H1 (cell line): ENCODE measurements around the gene HSPA1B. TPM values are rescaled to one million over a fixed set of nuclear protein-coding genes. Genes with fewer than 3 reads are reported as not detected.
A peak's percentile ranks its signal among the peaks of the same experiment; 100 is the strongest.

ENCODE experiments used
- CTCF ChIA-PET: fragments of 300-600 bp; sonication (Branson Sonifier 250); formaldehyde crosslinking; loops from one replicate; lab custom pipeline; 2021; ENCODE audit not compliant: partially characterized antibody; lab: Charles Lee
- POLR2A ChIA-PET: fragments of 300-600 bp; sonication (Branson Sonifier 250); formaldehyde crosslinking; loops from one replicate; lab custom pipeline; 2021; ENCODE audit warnings: inconsistent platforms; ENCODE audit not compliant: partially characterized antibody; lab: Charles Lee
- DNase-seq, 2 experiments: peaks; one replicate each; pipeline versions ENCODE4 v3.0.0 to v3.0.0-alpha.2; 2010 to 2022; ENCODE audit warnings: low spot score in 2 of 2, low read depth in 1 of 2, mixed read lengths in 1 of 2
- FAIRE-seq: peaks from 2 replicates; lab custom pipeline; 2011; peaks lifted over from hg19 to GRCh38; lab: Jason Lieb, UNC
- H2AFZ ChIP-seq: 2 replicates; pipeline ENCODE4 v1.8.1; 2012; ENCODE audit warnings: low read length, inconsistent platforms
- H2AK5ac ChIP-seq: 2 replicates; pipeline ENCODE4 v1.6.1; 2013; ENCODE audit warnings: low read depth, low read length
- H2BK120ac ChIP-seq: replicated peaks from 2 replicates; pipeline ENCODE3; 2013; ENCODE audit warnings: low read depth, low read length, inconsistent platforms
- H2BK12ac ChIP-seq: 2 replicates; pipeline ENCODE4 v1.6.1; 2013; ENCODE audit warnings: low read depth, low read length
- H2BK15ac ChIP-seq: 2 replicates; pipeline ENCODE4 v1.6.1; 2013; ENCODE audit warnings: low read length
- H2BK20ac ChIP-seq: 2 replicates; pipeline ENCODE4 v1.6.1; 2013; ENCODE audit warnings: low read length
- H2BK5ac ChIP-seq: 2 replicates; pipeline ENCODE4 v1.6.1; 2013; ENCODE audit warnings: low read depth, low read length
- H3K14ac ChIP-seq: 2 replicates; pipeline ENCODE4 v1.6.1; 2013; ENCODE audit warnings: inconsistent platforms; ENCODE audit not compliant: insufficient read length
- H3K18ac ChIP-seq: 2 replicates; pipeline ENCODE4 v1.6.1; 2013; ENCODE audit warnings: low read length; ENCODE audit errors: extremely low read depth
- H3K23ac ChIP-seq: 2 replicates; pipeline ENCODE4 v1.6.1; 2013; ENCODE audit warnings: inconsistent platforms; ENCODE audit not compliant: insufficient read length
- H3K23me2 ChIP-seq: 2 replicates; pipeline ENCODE4 v1.6.1; 2013; ENCODE audit warnings: low read depth, low read length
- H3K27ac ChIP-seq: 2 replicates; pipeline ENCODE4 v1.6.1; 2011; ENCODE audit warnings: low read depth, low read length, inconsistent platforms
- H3K27me3 ChIP-seq, 4 experiments: replicated peaks in 1 of 4; 1 replicate in 1 of 4; 2 replicates in 3 of 4; pipeline versions ENCODE4 v1.6.1 to v1.8.1; 2011 to 2013; ENCODE audit warnings: low read length in 3 of 4, mild to moderate bottlenecking in 3 of 4, inconsistent platforms in 2 of 4, mixed read lengths in 2 of 4, moderate library complexity in 1 of 4; ENCODE audit not compliant: control insufficient read depth in 3 of 4, insufficient read depth in 3 of 4; ENCODE audit errors: extremely low read depth in 1 of 4
- H3K36me3 ChIP-seq, 4 experiments: 2 replicates each; pipeline versions ENCODE4 v1.6.1 to v1.8.1; 2011 to 2013; ENCODE audit warnings: mild to moderate bottlenecking in 4 of 4, low read length in 3 of 4, moderate library complexity in 2 of 4, control low read depth in 1 of 4, inconsistent platforms in 1 of 4; ENCODE audit not compliant: insufficient read depth in 4 of 4, control insufficient read depth in 2 of 4
- H3K4ac ChIP-seq: replicated peaks from 2 replicates; pipeline ENCODE3; 2013; ENCODE audit warnings: low read length, low read depth, mixed read lengths, inconsistent platforms; ENCODE audit not compliant: insufficient read length
- H3K4me1 ChIP-seq, 4 experiments: replicated peaks in 1 of 4; 1 replicate in 1 of 4; 2 replicates in 3 of 4; pipeline versions ENCODE4 v1.6.1 to v1.8.1; 2011 to 2013; ENCODE audit warnings: low read length in 3 of 4, inconsistent platforms in 2 of 4, mixed read lengths in 1 of 4; ENCODE audit not compliant: insufficient read depth in 4 of 4, control insufficient read depth in 3 of 4
- H3K4me2 ChIP-seq, 2 experiments: 2 replicates each; pipeline versions ENCODE4 v1.6.1 to v1.8.1; 2011 to 2013; ENCODE audit warnings: low read depth in 2 of 2, low read length in 2 of 2, control low read depth in 1 of 2, inconsistent platforms in 1 of 2, mild to moderate bottlenecking in 1 of 2; ENCODE audit not compliant: insufficient read depth in 1 of 2
- H3K4me3 ChIP-seq, 4 experiments: fragments of 200-600, 300-600 bp in 1 of 4; sonication (generic), shearing (Covaris generic), sonication (Bioruptor Twin) in 1 of 4; 2 replicates each; pipeline versions ENCODE4 v1.5.1 to v1.8.1; 2011 to 2016; ENCODE audit warnings: low read length in 4 of 4, low read depth in 3 of 4, control low read depth in 2 of 4, inconsistent platforms in 2 of 4, mild to moderate bottlenecking in 2 of 4, mixed read lengths in 1 of 4, moderate library complexity in 1 of 4; ENCODE audit not compliant: insufficient read depth in 2 of 4; ENCODE audit errors: extremely low read depth in 1 of 4
- H3K56ac ChIP-seq: replicated peaks from 2 replicates; pipeline ENCODE3; 2013; ENCODE audit warnings: low read depth, mild to moderate bottlenecking, mixed read lengths, low read length, inconsistent platforms; ENCODE audit not compliant: insufficient read length
- H3K79me1 ChIP-seq: 2 replicates; pipeline ENCODE4 v1.6.1; 2013; ENCODE audit warnings: low read depth, low read length, control low read depth
- H3K79me2 ChIP-seq, 2 experiments: 2 replicates each; pipeline versions ENCODE4 v1.6.1 to v1.8.1; 2012 to 2013; ENCODE audit warnings: low read length in 2 of 2, mild to moderate bottlenecking in 2 of 2, inconsistent platforms in 1 of 2; ENCODE audit not compliant: insufficient read depth in 2 of 2, control insufficient read depth in 1 of 2
- H3K9ac ChIP-seq, 4 experiments: replicated peaks in 1 of 4; 1 replicate in 1 of 4; 2 replicates in 3 of 4; pipeline versions ENCODE4 v1.6.1 to v1.8.1; 2011 to 2013; ENCODE audit warnings: low read depth in 3 of 4, low read length in 3 of 4, control low read depth in 2 of 4, mild to moderate bottlenecking in 2 of 4, moderate library complexity in 2 of 4, inconsistent platforms in 1 of 4; ENCODE audit errors: extremely low read depth in 1 of 4
- H3K9me3 ChIP-seq, 2 experiments: 2 replicates each; pipeline versions ENCODE4 v1.6.1 to v1.8.1; 2012 to 2013; ENCODE audit warnings: mild to moderate bottlenecking in 2 of 2, moderate library complexity in 2 of 2, control low read depth in 1 of 2, inconsistent platforms in 1 of 2, low read depth in 1 of 2, low read length in 1 of 2, mixed read lengths in 1 of 2; ENCODE audit not compliant: insufficient read depth in 2 of 2
- H4K20me1 ChIP-seq, 2 experiments: replicated peaks in 1 of 2; 2 replicates each; pipeline versions ENCODE3 to v1.8.1; 2011 to 2013; ENCODE audit warnings: inconsistent platforms in 2 of 2, low read length in 2 of 2, mild to moderate bottlenecking in 1 of 2; ENCODE audit not compliant: insufficient read depth in 2 of 2, control insufficient read depth in 1 of 2
- H4K5ac ChIP-seq: 2 replicates; pipeline ENCODE4 v1.6.1; 2013; ENCODE audit warnings: low read length, low read depth, mixed read lengths, inconsistent platforms; ENCODE audit not compliant: insufficient read length
- H4K8ac ChIP-seq: 2 replicates; pipeline ENCODE4 v1.8.0; 2013; ENCODE audit warnings: mild to moderate bottlenecking, moderate library complexity, low read length, inconsistent platforms; ENCODE audit not compliant: insufficient read depth; ENCODE audit errors: extremely low read depth
- H4K91ac ChIP-seq: replicated peaks from 2 replicates; pipeline ENCODE3; 2013; ENCODE audit warnings: low read length, mixed read lengths, inconsistent platforms; ENCODE audit not compliant: insufficient read length
- CTBP2 ChIP-seq: IDR thresholded peaks from 2 replicates; pipeline ENCODE4 v1.7.0; 2011; ENCODE audit warnings: borderline replicate concordance, mild to moderate bottlenecking, moderate library complexity, mixed read lengths, low read length; ENCODE audit not compliant: insufficient read depth, insufficient read length
- EP300 ChIP-seq, 2 experiments: IDR thresholded peaks; 1 replicate in 1 of 2; 2 replicates in 1 of 2; pipeline ENCODE4 v1.6.1; 2011 to 2012; ENCODE audit warnings: low read depth in 2 of 2, low read length in 2 of 2, mild to moderate bottlenecking in 2 of 2, borderline replicate concordance in 1 of 2, inconsistent platforms in 1 of 2, moderate library complexity in 1 of 2
- EZH2 ChIP-seq: fragments of 200-600 bp; sonication (generic); IDR thresholded peaks from 2 replicates; pipeline ENCODE4 v1.7.1; 2012; ENCODE audit warnings: low read depth, mild to moderate bottlenecking, moderate library complexity, low read length, inconsistent platforms; ENCODE audit not compliant: severe bottlenecking
- GABPA ChIP-seq: IDR thresholded peaks from 2 replicates; pipeline ENCODE4 v1.6.1; 2011; ENCODE audit warnings: mild to moderate bottlenecking, low read length, moderate library complexity, borderline replicate concordance; ENCODE audit not compliant: insufficient read depth
- KDM4A ChIP-seq: IDR thresholded peaks from one replicate; pipeline ENCODE4 v1.7.1; 2012; ENCODE audit warnings: low read depth, mild to moderate bottlenecking, moderate library complexity, low read length, inconsistent platforms; ENCODE audit not compliant: severe bottlenecking
- WGBS, 2 experiments: shearing (Covaris generic) in 1 of 2; methylation state at CpG; one replicate each; pipeline versions ENCODE4 v1.1.6 to v1.1.7; 2013 to 2015; ENCODE audit warnings: low lambda C conversion rate in 2 of 2, mixed read lengths in 2 of 2, inconsistent platforms in 1 of 2, low coverage in 1 of 2, missing lambda C conversion rate in 1 of 2; ENCODE audit not compliant: insufficient replicate concordance in 2 of 2, insufficient coverage in 1 of 2, insufficient read length in 1 of 2; ENCODE audit errors: extremely low coverage in 1 of 2, missing lambda C conversion rate in 1 of 2; 5-methylcytosine and 5-hydroxymethylcytosine counted together
- polyA plus RNA-seq, 7 experiments: library from polyadenylated mRNA; depleted of rRNA in 3 of 7; stranded (reverse) in 5 of 7; unstranded in 2 of 7; fragments of >200 nt in 5 of 7; fragments of 200-250 nt in 2 of 7; gene quantifications; 1 replicate in 5 of 7; 2 replicates in 1 of 7; 4 replicates in 1 of 7; pipeline versions ENCODE4 v1.2.1 to v1.2.3, GENCODE V29; 2011 to 2013; ENCODE audit warnings: missing spikeins in 2 of 7, mixed read lengths in 2 of 7
- total RNA-seq: library from RNA; stranded (reverse); fragmentation: NEBNext Ultra II Directional; extraction: Animal tissue kit (Norgen Biotek cat#: 25700); gene quantifications from 2 replicates; pipeline ENCODE4 v1.2.1, GENCODE V29; 2021
- TF ChIP-seq, protein P1 (sequence below): IDR thresholded peaks from 2 replicates; pipeline ENCODE4 v1.6.1; 2011; ENCODE audit warnings: low read depth, mild to moderate bottlenecking, low read length; ENCODE audit not compliant: insufficient read depth
- TF ChIP-seq, protein P2 (sequence below), 3 experiments: IDR thresholded peaks; 1 replicate in 2 of 3; 2 replicates in 1 of 3; pipeline versions ENCODE4 v1.5.1 to v1.6.1; 2011; ENCODE audit warnings: low read length in 3 of 3, mild to moderate bottlenecking in 3 of 3, inconsistent platforms in 2 of 3, low read depth in 1 of 3, moderate library complexity in 1 of 3; ENCODE audit not compliant: insufficient read depth in 1 of 3; ENCODE audit errors: control extremely low read depth in 1 of 3

HSPA1B gene
- total and polyA plus RNA-seq, 2 of the 8 experiments (the other 6 are each of a cell fraction or from before 2014, with no cell fraction given), result 36.6 to 76.6 TPM

DNA sequence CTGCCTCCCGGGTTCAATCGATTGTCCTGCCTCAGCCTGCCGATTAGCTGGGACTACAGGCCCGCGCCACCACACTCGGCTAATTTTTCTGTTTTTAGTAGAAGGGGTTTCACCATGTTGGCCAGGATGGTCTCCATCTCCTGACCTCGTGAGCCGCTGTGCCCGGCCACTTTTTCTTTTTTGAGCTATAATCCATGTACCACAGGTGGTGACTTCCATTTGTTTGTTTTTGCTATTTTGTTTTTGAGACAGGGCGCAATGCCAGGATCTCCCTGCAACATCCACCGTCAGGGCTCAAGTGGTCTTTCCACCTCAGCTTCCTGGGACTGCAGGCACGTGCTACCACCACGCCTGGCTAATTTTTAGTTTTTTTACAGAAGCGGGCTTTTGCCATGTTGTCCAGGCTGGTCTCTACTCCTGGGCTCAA is 8.5 kb downstream of the HSPA1B start:
- Histone ChIP-seq H2BK12ac (no peak overlapping the region), H2AK5ac (no peak overlapping the region), H4K20me1 (peaks cover 18 to 22% of the 10 kb centered on the region in 2 experiments), H3K9me3 (no peaks in the 10 kb centered on the region), H3K4me3 (peak overlapping the region; percentile 70 to 99 (median 92)), H3K23ac (no peak overlapping the region), H3K79me1 (peaks cover 3% of the 10 kb centered on the region; the same call in 1 of the 2 replicates), H4K5ac (no peak overlapping the region), H2BK20ac (no peak overlapping the region), H3K9ac (peak overlapping the region; percentile 58 to 96 (median 84)), H4K8ac (no peak overlapping the region), H3K79me2 (peaks cover 17 to 44% of the 10 kb centered on the region in 2 experiments), H3K36me3 (peaks cover 34 to 57% (median 46%) of the 10 kb centered on the region in 4 experiments), H2BK120ac (no peak overlapping the region), H3K27ac (peak overlapping the region; percentile 2; the same call in 1 of the 2 replicates), H3K4me2 (peak overlapping the region; percentile 84 to 99), H3K18ac (peak overlapping the region; percentile 4), H3K23me2 (peaks cover 15% of the 10 kb centered on the region), H3K4ac (peak overlapping the region; percentile 12), H2BK5ac (peak overlapping the region; percentile 32; the same call in 1 of the 2 replicates), H4K91ac (no peak overlapping the region), H3K56ac (peak overlapping the region; percentile 79), H2BK15ac (no peak overlapping the region), H3K14ac (no peak overlapping the region), H3K4me1 (peaks cover 2 to 9% (median 6%) of the 10 kb centered on the region in 4 experiments; a peak in 5 of 7 replicates), H2AFZ (no peak overlapping the region), H3K27me3 (no peaks in the 10 kb centered on the region)
- ChIA-PET CTCF (interaction anchor here (0.6 to 4.5 kb wide), 5 partner anchors 45 to 70 kb away, joined by 3 to 15 read pairs (median 7); no protein-coding TSS in a partner anchor), POLR2A (interaction anchor here (0.5 to 11.4 kb wide), 31 partner anchors 11 to 214 kb away, joined by 3 to 189 read pairs (median 6); partner anchors contain the start of genes BAG6, C6orf47, DXO and GPANK1)
- DNase-seq (no peak), FAIRE-seq (no peak)
- TF ChIP-seq GABPA (no peak), EP300 (IDR thresholded peaks at IDR 0.05; ENCODE audit: borderline replicate concordance in 1 of 2, low read depth in 2 of 2, low read length in 2 of 2) (no peak), CTBP2 (no peak), KDM4A (no peak), EZH2 (no peak)
- TF ChIP-seq, protein P1, sequence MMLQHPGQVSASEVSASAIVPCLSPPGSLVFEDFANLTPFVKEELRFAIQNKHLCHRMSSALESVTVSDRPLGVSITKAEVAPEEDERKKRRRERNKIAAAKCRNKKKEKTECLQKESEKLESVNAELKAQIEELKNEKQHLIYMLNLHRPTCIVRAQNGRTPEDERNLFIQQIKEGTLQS, result no peak
- TF ChIP-seq, protein P2, sequence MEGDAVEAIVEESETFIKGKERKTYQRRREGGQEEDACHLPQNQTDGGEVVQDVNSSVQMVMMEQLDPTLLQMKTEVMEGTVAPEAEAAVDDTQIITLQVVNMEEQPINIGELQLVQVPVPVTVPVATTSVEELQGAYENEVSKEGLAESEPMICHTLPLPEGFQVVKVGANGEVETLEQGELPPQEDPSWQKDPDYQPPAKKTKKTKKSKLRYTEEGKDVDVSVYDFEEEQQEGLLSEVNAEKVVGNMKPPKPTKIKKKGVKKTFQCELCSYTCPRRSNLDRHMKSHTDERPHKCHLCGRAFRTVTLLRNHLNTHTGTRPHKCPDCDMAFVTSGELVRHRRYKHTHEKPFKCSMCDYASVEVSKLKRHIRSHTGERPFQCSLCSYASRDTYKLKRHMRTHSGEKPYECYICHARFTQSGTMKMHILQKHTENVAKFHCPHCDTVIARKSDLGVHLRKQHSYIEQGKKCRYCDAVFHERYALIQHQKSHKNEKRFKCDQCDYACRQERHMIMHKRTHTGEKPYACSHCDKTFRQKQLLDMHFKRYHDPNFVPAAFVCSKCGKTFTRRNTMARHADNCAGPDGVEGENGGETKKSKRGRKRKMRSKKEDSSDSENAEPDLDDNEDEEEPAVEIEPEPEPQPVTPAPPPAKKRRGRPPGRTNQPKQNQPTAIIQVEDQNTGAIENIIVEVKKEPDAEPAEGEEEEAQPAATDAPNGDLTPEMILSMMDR (IDR thresholded peaks at IDR 0.05; ENCODE audit: control extremely low read depth in 1 of 3, insufficient read depth in 1 of 3, low read depth in 1 of 3, low read length in 3 of 3), result no peak
- WGBS, 2 experiments, result 13% methylated on average over 14 of the region's 14 CpGs; no CpG with 5 or more reads in 1 of the 2 experiments
